HepG2 (cell line): Measurements from ENCODE around the gene RPLP1. TPM values are rescaled to one million over a fixed set of nuclear protein-coding genes. Genes with fewer than 3 reads are reported as not detected.

Source experiments
- AGO2 ChIP-seq: fragments of 200-400 bp; formaldehyde crosslinking; optimal IDR thresholded peaks from 2 replicates; pipeline ENCODE3; 2017; ENCODE audit warnings: mild to moderate bottlenecking, low read depth, low read length, moderate library complexity
- ERF ChIP-seq: IDR thresholded peaks from 2 replicates; pipeline ENCODE4 v1.6.1; 2018; ENCODE audit warnings: missing biosample characterization, missing genetic modification reagents
- IKZF4 ChIP-seq: sonication (generic); formaldehyde crosslinking; IDR thresholded peaks from 2 replicates; pipeline ENCODE4 v1.5.1; 2020; ENCODE audit warnings: borderline replicate concordance, mild to moderate bottlenecking, low read depth, missing genetic modification reagents; ENCODE audit errors: not compliant biosample characterization
- KAT2B ChIP-seq: fragments of 150-350 bp; IDR thresholded peaks from 2 replicates; pipeline ENCODE4 v1.6.1; 2014; ENCODE audit warnings: low read depth, low read length, borderline replicate concordance
- KMT2A ChIP-seq: sonication (generic); formaldehyde crosslinking; IDR thresholded peaks from 2 replicates; pipeline ENCODE4 v1.4.0; 2020; ENCODE audit warnings: missing genetic modification reagents
- MEIS2 ChIP-seq: sonication (generic); formaldehyde crosslinking; IDR thresholded peaks from 2 replicates; pipeline ENCODE4 v1.9.0; 2021; ENCODE audit warnings: mild to moderate bottlenecking, missing genetic modification reagents
- SAFB2 ChIP-seq: sonication (generic); formaldehyde crosslinking; IDR thresholded peaks from 2 replicates; pipeline ENCODE4 v1.5.1; 2020; ENCODE audit warnings: missing genetic modification reagents, low read depth, mild to moderate bottlenecking, borderline replicate concordance
- SALL1 ChIP-seq: sonication (generic); formaldehyde crosslinking; IDR thresholded peaks from 2 replicates; pipeline ENCODE4 v1.8.0; 2022; ENCODE audit warnings: mild to moderate bottlenecking, missing genetic modification reagents
- SAP130 ChIP-seq: IDR thresholded peaks from 2 replicates; pipeline ENCODE4 v1.6.1; 2016; ENCODE audit warnings: low read depth
- SKI ChIP-seq: fragments of 450-650 bp; IDR thresholded peaks from one replicate; pipeline ENCODE4 v1.6.1; 2018; ENCODE audit warnings: mild to moderate bottlenecking; ENCODE audit not compliant: partially characterized antibody
- SUZ12 ChIP-seq: fragments of 150-350 bp; IDR thresholded peaks from 2 replicates; pipeline ENCODE4 v1.6.1; 2014; ENCODE audit warnings: low read depth, low read length
- TARDBP ChIP-seq: sonication (generic); formaldehyde crosslinking; IDR thresholded peaks from 2 replicates; pipeline ENCODE4 v1.8.0; 2022; ENCODE audit warnings: mild to moderate bottlenecking, missing genetic modification reagents
- TCF12 ChIP-seq, 2 experiments: fragments of 450-650 bp in 1 of 2; sonication (generic) in 1 of 2; formaldehyde crosslinking in 1 of 2; IDR thresholded peaks; 2 replicates each; pipeline versions ENCODE4 v1.6.1 to v1.8.0; 2017 to 2022; ENCODE audit warnings: antibody characterized with exemption in 1 of 2, mild to moderate bottlenecking in 1 of 2, missing genetic modification reagents in 1 of 2, moderate library complexity in 1 of 2
- ZBTB42 ChIP-seq: sonication (generic); formaldehyde crosslinking; IDR thresholded peaks from 2 replicates; pipeline ENCODE4 v1.5.0; 2020; ENCODE audit warnings: mild to moderate bottlenecking, missing genetic modification reagents
- ZNF12 ChIP-seq: sonication (generic); formaldehyde crosslinking; IDR thresholded peaks from 2 replicates; pipeline ENCODE4 v1.5.0; 2020; ENCODE audit warnings: missing genetic modification reagents
- ZNF331 ChIP-seq: sonication (generic); formaldehyde crosslinking; IDR thresholded peaks from 2 replicates; pipeline ENCODE4 v1.4.0; 2020; ENCODE audit warnings: missing genetic modification reagents
- ZNF33B ChIP-seq: sonication (generic); formaldehyde crosslinking; IDR thresholded peaks from 2 replicates; pipeline ENCODE4 v1.5.1; 2020; ENCODE audit warnings: mild to moderate bottlenecking, missing genetic modification reagents
- ZNF350 ChIP-seq: sonication (generic); formaldehyde crosslinking; IDR thresholded peaks from 2 replicates; pipeline ENCODE4 v1.4.0; 2020; ENCODE audit warnings: mild to moderate bottlenecking, low read depth, missing genetic modification reagents, borderline replicate concordance
- ZNF552 ChIP-seq: sonication (generic); formaldehyde crosslinking; IDR thresholded peaks from 2 replicates; pipeline ENCODE4 v1.9.0; 2022; ENCODE audit warnings: missing genetic modification reagents, mild to moderate bottlenecking, borderline replicate concordance
- ZNF563 ChIP-seq: sonication (generic); formaldehyde crosslinking; IDR thresholded peaks from 2 replicates; pipeline ENCODE4 v1.8.0; 2022; ENCODE audit warnings: mild to moderate bottlenecking, moderate library complexity, missing genetic modification reagents
- ZNF605 ChIP-seq: sonication (generic); formaldehyde crosslinking; IDR thresholded peaks from 2 replicates; pipeline ENCODE4 v1.8.0; 2022; ENCODE audit warnings: mild to moderate bottlenecking, missing genetic modification reagents
- ZNF782 ChIP-seq: sonication (generic); formaldehyde crosslinking; IDR thresholded peaks from 2 replicates; pipeline ENCODE4 v1.4.0; 2020; ENCODE audit warnings: missing genetic modification reagents, mild to moderate bottlenecking, borderline replicate concordance
- ZNF883 ChIP-seq: sonication (generic); formaldehyde crosslinking; IDR thresholded peaks from 2 replicates; pipeline ENCODE4 v1.5.1; 2020; ENCODE audit warnings: mild to moderate bottlenecking, missing genetic modification reagents; ENCODE audit errors: not compliant biosample characterization
- polyA plus RNA-seq, 8 experiments: library from polyadenylated mRNA; depleted of rRNA in 3 of 8; stranded (reverse) in 7 of 8; unstranded in 1 of 8; fragments of >200 nt; fragmentation: Illumina TruSeq in 4 of 8; extraction: Trizol in 4 of 8; gene quantifications; 2 replicates each; pipeline versions ENCODE4 v1.2.1 to v1.2.3, GENCODE V29; 2011 to 2016; ENCODE audit warnings: low read depth in 4 of 8, missing spikeins in 1 of 8, mixed read lengths in 1 of 8; ENCODE audit not compliant: insufficient read depth in 1 of 8
- total RNA-seq, 5 experiments: library from RNA; depleted of rRNA; stranded (reverse); fragments of >200 nt; fragmentation: Illumina TruSeq; extraction: Trizol; gene quantifications; 2 replicates each; pipeline ENCODE4 v1.2.3, GENCODE V29; 2016; ENCODE audit warnings: low read depth in 1 of 5
- TF ChIP-seq, protein P1 (sequence below): sonication (generic); formaldehyde crosslinking; IDR thresholded peaks from 2 replicates; pipeline ENCODE4 v1.4.0; 2020; ENCODE audit warnings: mild to moderate bottlenecking, low read depth, missing genetic modification reagents
- TF ChIP-seq, protein P2 (sequence below): IDR thresholded peaks from 2 replicates; pipeline ENCODE4 v1.6.1; 2016; ENCODE audit warnings: mild to moderate bottlenecking
- TF ChIP-seq, protein P3 (sequence below): sonication (generic); formaldehyde crosslinking; IDR thresholded peaks from 2 replicates; pipeline ENCODE4 v1.9.0; 2021; ENCODE audit warnings: missing genetic modification reagents, mild to moderate bottlenecking, borderline replicate concordance

Gene RPLP1
- total and polyA plus RNA-seq, 2 of the 13 experiments (the other 11 are each of a cell fraction or from before 2014, with no cell fraction given) = 817 to 929 TPM

DNA sequence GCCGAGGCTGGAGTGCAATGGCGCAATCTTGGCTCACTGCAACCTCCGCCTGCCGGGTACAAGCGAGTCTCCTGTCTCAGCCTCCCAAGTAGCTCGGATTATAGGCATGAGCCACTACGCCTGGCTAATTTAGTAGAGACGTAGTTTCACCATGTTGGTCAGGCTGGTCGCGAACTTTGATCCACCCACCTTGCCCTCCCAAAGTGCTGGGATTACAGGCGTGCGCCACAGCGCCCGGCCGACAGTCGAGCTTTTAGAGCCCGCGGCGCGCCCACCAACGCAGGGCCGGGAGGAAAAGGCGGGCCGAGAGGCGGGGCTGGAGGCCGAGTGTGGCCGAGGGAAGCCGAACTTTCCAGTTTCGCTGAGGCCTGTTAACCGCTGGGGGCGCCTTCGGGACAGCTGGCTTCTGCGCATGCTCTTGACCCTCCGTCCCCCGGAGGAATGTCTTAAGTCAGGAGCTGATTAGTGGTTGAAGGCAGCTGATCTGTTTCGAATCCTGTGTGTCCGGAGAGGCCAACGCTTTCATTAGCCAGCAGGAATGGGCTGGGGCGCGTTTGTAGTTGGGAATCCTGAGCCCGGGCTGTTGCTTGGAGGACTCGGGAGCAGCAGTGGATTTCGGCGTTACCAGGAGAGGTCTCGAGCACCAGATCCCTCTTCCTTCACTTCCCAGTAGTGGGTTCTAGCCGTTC, 10.0 kb downstream of the RPLP1 start (continued):
- TF ChIP-seq ZNF350 (peak; percentile 44), ZNF605 (CRISPR knock-in tag) (peak; percentile 53; the same call in 1 of the 2 replicates), ZNF12 (CRISPR knock-in tag) (0 out of 2 replicates have a peak, but pooled peaks have one; percentile 43), ZNF331 (CRISPR knock-in tag) (no peak; the same call in 1 of the 2 replicates), ERF (CRISPR knock-in tag) (peak; percentile 71), ZNF883 (no peak), TARDBP (0 out of 2 replicates have a peak, but pooled peaks have one; percentile 34), ZBTB42 (CRISPR knock-in tag) (no peak), IKZF4 (no peak), ZNF563 (peak; percentile 48; the same call in 1 of the 2 replicates), SKI (peak; percentile 30), SUZ12 (no peak), SAP130 (peak; percentile 72), SALL1 (CRISPR knock-in tag) (peak; percentile 59), TCF12 (IDR thresholded peaks at IDR 0.05) (no peak), TCF12 (CRISPR knock-in tag; IDR thresholded peaks at IDR 0.05) (no peak), ZNF33B (CRISPR knock-in tag) (no peak), MEIS2 (CRISPR knock-in tag) (no peak), KAT2B (no peak), KMT2A (peak; percentile 63; the same call in 1 of the 2 replicates), AGO2 (no peak), ZNF782 (CRISPR knock-in tag) (no peak), ZNF552 (CRISPR knock-in tag) (no peak), SAFB2 (no peak)
- TF ChIP-seq, protein P1, sequence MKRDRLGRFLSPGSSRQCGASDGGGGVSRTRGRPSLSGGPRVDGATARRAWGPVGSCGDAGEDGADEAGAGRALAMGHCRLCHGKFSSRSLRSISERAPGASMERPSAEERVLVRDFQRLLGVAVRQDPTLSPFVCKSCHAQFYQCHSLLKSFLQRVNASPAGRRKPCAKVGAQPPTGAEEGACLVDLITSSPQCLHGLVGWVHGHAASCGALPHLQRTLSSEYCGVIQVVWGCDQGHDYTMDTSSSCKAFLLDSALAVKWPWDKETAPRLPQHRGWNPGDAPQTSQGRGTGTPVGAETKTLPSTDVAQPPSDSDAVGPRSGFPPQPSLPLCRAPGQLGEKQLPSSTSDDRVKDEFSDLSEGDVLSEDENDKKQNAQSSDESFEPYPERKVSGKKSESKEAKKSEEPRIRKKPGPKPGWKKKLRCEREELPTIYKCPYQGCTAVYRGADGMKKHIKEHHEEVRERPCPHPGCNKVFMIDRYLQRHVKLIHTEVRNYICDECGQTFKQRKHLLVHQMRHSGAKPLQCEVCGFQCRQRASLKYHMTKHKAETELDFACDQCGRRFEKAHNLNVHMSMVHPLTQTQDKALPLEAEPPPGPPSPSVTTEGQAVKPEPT (CRISPR knock-in tag) = no peak
- TF ChIP-seq, protein P2, sequence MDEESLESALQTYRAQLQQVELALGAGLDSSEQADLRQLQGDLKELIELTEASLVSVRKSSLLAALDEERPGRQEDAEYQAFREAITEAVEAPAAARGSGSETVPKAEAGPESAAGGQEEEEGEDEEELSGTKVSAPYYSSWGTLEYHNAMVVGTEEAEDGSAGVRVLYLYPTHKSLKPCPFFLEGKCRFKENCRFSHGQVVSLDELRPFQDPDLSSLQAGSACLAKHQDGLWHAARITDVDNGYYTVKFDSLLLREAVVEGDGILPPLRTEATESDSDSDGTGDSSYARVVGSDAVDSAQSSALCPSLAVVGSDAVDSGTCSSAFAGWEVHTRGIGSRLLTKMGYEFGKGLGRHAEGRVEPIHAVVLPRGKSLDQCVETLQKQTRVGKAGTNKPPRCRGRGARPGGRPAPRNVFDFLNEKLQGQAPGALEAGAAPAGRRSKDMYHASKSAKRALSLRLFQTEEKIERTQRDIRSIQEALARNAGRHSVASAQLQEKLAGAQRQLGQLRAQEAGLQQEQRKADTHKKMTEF = peak; percentile 69
- TF ChIP-seq, protein P3, sequence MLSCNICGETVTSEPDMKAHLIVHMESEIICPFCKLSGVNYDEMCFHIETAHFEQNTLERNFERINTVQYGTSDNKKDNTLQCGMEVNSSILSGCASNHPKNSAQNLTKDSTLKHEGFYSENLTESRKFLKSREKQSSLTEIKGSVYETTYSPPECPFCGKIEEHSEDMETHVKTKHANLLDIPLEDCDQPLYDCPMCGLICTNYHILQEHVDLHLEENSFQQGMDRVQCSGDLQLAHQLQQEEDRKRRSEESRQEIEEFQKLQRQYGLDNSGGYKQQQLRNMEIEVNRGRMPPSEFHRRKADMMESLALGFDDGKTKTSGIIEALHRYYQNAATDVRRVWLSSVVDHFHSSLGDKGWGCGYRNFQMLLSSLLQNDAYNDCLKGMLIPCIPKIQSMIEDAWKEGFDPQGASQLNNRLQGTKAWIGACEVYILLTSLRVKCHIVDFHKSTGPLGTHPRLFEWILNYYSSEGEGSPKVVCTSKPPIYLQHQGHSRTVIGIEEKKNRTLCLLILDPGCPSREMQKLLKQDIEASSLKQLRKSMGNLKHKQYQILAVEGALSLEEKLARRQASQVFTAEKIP (CRISPR knock-in tag) = no peak
